HepG2 (cell line): Measurements from ENCODE around the gene GGACT. TPM values are rescaled to one million over a fixed set of nuclear protein-coding genes. Genes with fewer than 3 reads are reported as not detected.

ENCODE experiments used
- CREBL2 ChIP-seq: sonication (generic); formaldehyde crosslinking; IDR thresholded peaks from 2 replicates; pipeline ENCODE4 v1.8.1; 2023; ENCODE audit warnings: missing genetic modification reagents, mild to moderate bottlenecking, borderline replicate concordance
- FUBP1 ChIP-seq: sonication (generic); formaldehyde crosslinking; IDR thresholded peaks from 2 replicates; pipeline ENCODE4 v1.5.1; 2020; ENCODE audit warnings: missing genetic modification reagents, mild to moderate bottlenecking, borderline replicate concordance
- HMG20A ChIP-seq: IDR thresholded peaks from 2 replicates; pipeline ENCODE4 v1.6.1; 2016; ENCODE audit warnings: borderline replicate concordance
- IRF9 ChIP-seq: sonication (generic); formaldehyde crosslinking; IDR thresholded peaks from 2 replicates; pipeline ENCODE4 v1.8.0; 2022; ENCODE audit warnings: missing genetic modification reagents, mild to moderate bottlenecking, borderline replicate concordance
- NFE2L2 ChIP-seq: fragments of 150-350 bp; IDR thresholded peaks from 2 replicates; pipeline ENCODE4 v1.6.1; 2014; ENCODE audit warnings: low read length
- NFKB2 ChIP-seq: sonication (generic); formaldehyde crosslinking; IDR thresholded peaks from 2 replicates; pipeline ENCODE4 v1.4.0; 2020; ENCODE audit warnings: missing genetic modification reagents, borderline replicate concordance
- RERE ChIP-seq: IDR thresholded peaks from 2 replicates; pipeline ENCODE4 v1.6.1; 2016; ENCODE audit warnings: low read depth, missing genetic modification reagents, missing compliant biosample characterization
- TERF1 ChIP-seq: sonication (generic); formaldehyde crosslinking; IDR thresholded peaks from 2 replicates; pipeline ENCODE4 v1.8.0; 2022; ENCODE audit warnings: mild to moderate bottlenecking, missing genetic modification reagents, moderate library complexity
- ZNF260 ChIP-seq: sonication (generic); formaldehyde crosslinking; IDR thresholded peaks from 2 replicates; pipeline ENCODE4 v1.4.0; 2020; ENCODE audit warnings: missing genetic modification reagents, low read depth, mild to moderate bottlenecking, borderline replicate concordance
- ZNF432 ChIP-seq: sonication (generic); formaldehyde crosslinking; IDR thresholded peaks from 2 replicates; pipeline ENCODE4 v1.5.0; 2020; ENCODE audit warnings: missing genetic modification reagents, mild to moderate bottlenecking, borderline replicate concordance
- ZNF441 ChIP-seq: sonication (generic); formaldehyde crosslinking; IDR thresholded peaks from 2 replicates; pipeline ENCODE4 v1.7.0; 2021; ENCODE audit warnings: missing genetic modification reagents, borderline replicate concordance
- ZNF567 ChIP-seq: sonication (generic); formaldehyde crosslinking; IDR thresholded peaks from 2 replicates; pipeline ENCODE4 v1.8.1; 2023; ENCODE audit warnings: mild to moderate bottlenecking, missing genetic modification reagents, borderline replicate concordance
- ZNF619 ChIP-seq: sonication (generic); formaldehyde crosslinking; IDR thresholded peaks from 2 replicates; pipeline ENCODE4 v1.4.0; 2020; ENCODE audit warnings: mild to moderate bottlenecking, missing genetic modification reagents
- ZNF746 ChIP-seq: sonication (generic); formaldehyde crosslinking; IDR thresholded peaks from 2 replicates; pipeline ENCODE4 v1.8.0; 2022; ENCODE audit warnings: mild to moderate bottlenecking, missing genetic modification reagents
- ZUFSP ChIP-seq: sonication (generic); formaldehyde crosslinking; IDR thresholded peaks from 2 replicates; pipeline ENCODE4 v1.9.0; 2021; ENCODE audit warnings: missing genetic modification reagents, mild to moderate bottlenecking, borderline replicate concordance
- polyA plus RNA-seq, 8 experiments: library from polyadenylated mRNA; depleted of rRNA in 3 of 8; stranded (reverse) in 7 of 8; unstranded in 1 of 8; fragments of >200 nt; fragmentation: Illumina TruSeq in 4 of 8; extraction: Trizol in 4 of 8; gene quantifications; 2 replicates each; pipeline versions ENCODE4 v1.2.1 to v1.2.3, GENCODE V29; 2011 to 2016; ENCODE audit warnings: low read depth in 4 of 8, missing spikeins in 1 of 8, mixed read lengths in 1 of 8; ENCODE audit not compliant: insufficient read depth in 1 of 8
- total RNA-seq, 5 experiments: library from RNA; depleted of rRNA; stranded (reverse); fragments of >200 nt; fragmentation: Illumina TruSeq; extraction: Trizol; gene quantifications; 2 replicates each; pipeline ENCODE4 v1.2.3, GENCODE V29; 2016; ENCODE audit warnings: low read depth in 1 of 5

Gene GGACT
- total and polyA plus RNA-seq, 2 of the 13 experiments (the other 11 are each of a cell fraction or from before 2014, with no cell fraction given) = 1.7 to 1.9 TPM

GRCh38 chr13:100588331-100589177 lies at the start of gene GGACT (continued):
- TF ChIP-seq ZUFSP (CRISPR knock-in tag) (no peak), ZNF619 (CRISPR knock-in tag) (no peak), NFE2L2 (no peak), ZNF432 (CRISPR knock-in tag) (no peak), TERF1 (CRISPR knock-in tag) (no peak), ZNF567 (no peak), CREBL2 (0 out of 2 replicates have a peak, but pooled peaks have one; percentile 44), IRF9 (CRISPR knock-in tag) (peak; percentile 80; the same call in 1 of the 2 replicates), NFKB2 (CRISPR knock-in tag) (peak; percentile 88), RERE (CRISPR knock-in tag) (no peak), ZNF441 (0 out of 2 replicates have a peak, but pooled peaks have one; percentile 24), HMG20A (CRISPR knock-in tag) (no peak), ZNF746 (CRISPR knock-in tag) (peak; percentile 59; the same call in 1 of the 2 replicates), FUBP1 (no peak), ZNF260 (CRISPR knock-in tag) (no peak)
